NOMO-1 treated with DMSO at 0.1 percent for 48 hours (cell line): Measurements from ENCODE around the gene NUDT21.
"Not testable (repeated sequence)": the region's sequence is repeated elsewhere in the genome, so short reads cannot be mapped to it uniquely, and the experiment has no call there.

ENCODE experiments used
- DNase-seq: peaks from one replicate; lab custom pipeline; 2025; ENCODE audit not compliant: unreplicated experiment; lab: John Stamatoyannopoulos, UW

NUDT21 gene

GRCh38 chr16:56380778-56381485, 70.2 kb downstream of the NUDT21 start:
- not testable (repeated sequence) for DNase-seq
